Lung (tissue), 12 donors: Measurements from ENCODE around the gene FAM193A. TPM values are rescaled to one million over a fixed set of nuclear protein-coding genes. Genes with fewer than 3 reads are reported as not detected.

Experiments used
- ATAC-seq: fragments of 200-7000 bp; cut with Tn5 transposase; one replicate; pipeline ENCODE4 v1.9.1; 2020; ENCODE audit warnings: moderate number of reproducible peaks; ENCODE audit not compliant: insufficient read depth, low FRiP score
- DNase-seq, 3 donors: peaks; one replicate each; pipeline ENCODE4 v3.0.0-alpha.2; 2013 to 2017
- H3K27ac ChIP-seq, 2 donors: one replicate each; pipeline ENCODE4 v1.5.1; 2013; ENCODE audit warnings: mild to moderate bottlenecking in 2 of 2, moderate library complexity in 2 of 2, control low read depth in 1 of 2, inconsistent platforms in 1 of 2, low read depth in 1 of 2, low read length in 1 of 2
- H3K27me3 ChIP-seq, 3 donors: one replicate each; pipeline ENCODE4 v1.5.1; 2013; ENCODE audit warnings: low read length in 2 of 3; ENCODE audit not compliant: control insufficient read depth in 3 of 3, insufficient read depth in 3 of 3
- H3K36me3 ChIP-seq, 4 donors: one replicate each; pipeline ENCODE4 v1.5.1; 2013; ENCODE audit warnings: low read length in 4 of 4, mild to moderate bottlenecking in 1 of 4, moderate library complexity in 1 of 4; ENCODE audit not compliant: control insufficient read depth in 4 of 4, insufficient read depth in 4 of 4
- H3K4me1 ChIP-seq, 5 donors: one replicate each; pipeline ENCODE4 v1.5.1; 2013; ENCODE audit warnings: low read length in 5 of 5, mild to moderate bottlenecking in 2 of 5, moderate library complexity in 1 of 5; ENCODE audit not compliant: control insufficient read depth in 5 of 5, insufficient read depth in 5 of 5
- H3K4me3 ChIP-seq: one replicate; pipeline ENCODE4 v1.5.1; 2013; ENCODE audit warnings: mild to moderate bottlenecking, control low read depth, moderate library complexity
- H3K9ac ChIP-seq, 2 donors: one replicate each; pipeline ENCODE4 v1.5.1; 2013; ENCODE audit warnings: low read length in 2 of 2, control low read depth in 1 of 2; ENCODE audit not compliant: insufficient read depth in 1 of 2
- H3K9me3 ChIP-seq, 4 donors: one replicate each; pipeline ENCODE4 v1.5.1; 2013; ENCODE audit warnings: low read length in 3 of 4, mild to moderate bottlenecking in 1 of 4, moderate library complexity in 1 of 4; ENCODE audit not compliant: control insufficient read depth in 4 of 4, insufficient read depth in 3 of 4
- CTCF ChIP-seq: IDR thresholded peaks from 2 replicates; pipeline ENCODE4 v1.5.1; 2012; ENCODE audit warnings: mild to moderate bottlenecking; ENCODE audit errors: control extremely low read depth, extremely low read depth
- WGBS, 2 donors: extraction: QIAGEN DNeasy Blood & Tissue Kit; methylation state at CpG; one replicate each; pipeline ENCODE4 v1.1.7; 2013; 5-methylcytosine and 5-hydroxymethylcytosine counted together
- polyA plus RNA-seq, 2 donors: library from polyadenylated mRNA; stranded (reverse); fragments of 200-250 nt; gene quantifications; one replicate each; pipeline ENCODE4 v1.2.1, GENCODE V29; 2013
- total RNA-seq, 2 donors: library from RNA; depleted of rRNA in 1 of 2; stranded (reverse); fragments of >200 nt in 1 of 2; gene quantifications; one replicate each; pipeline ENCODE4 v1.2.1, GENCODE V29; 2014 to 2021
- donor health status: control.
- donor health status: control.
- donor health status: Bipolar disorder and iron deficiency.
- donor health status: healthy.
- donor health status: DM: yes; HTN: yes; CAD: no.

FAM193A gene
- total and polyA plus RNA-seq, 4 donors = 9.7 to 33.2 (median 17.5) TPM

- peaks cover 5 to 44% (median 31%) of the 10 kb centered on the region in 4 donors for H3K36me3 ChIP-seq
- WGBS, 2 donors = 96 to 99% methylated on average over 5 of the region's 5 CpGs
- H3K27ac ChIP-seq = no peak overlapping the region
- H3K9ac ChIP-seq = no peak overlapping the region
- no peaks in the 10 kb centered on the region for H3K27me3 ChIP-seq
- no peak overlapping the region for H3K4me3 ChIP-seq
- no peaks in the 10 kb centered on the region for H3K9me3 ChIP-seq
- DNase-seq = no peak
- no peak for ATAC-seq
- H3K4me1 ChIP-seq = peaks cover 0 to 2% (median 0%) of the 10 kb centered on the region in 5 donors
- TF ChIP-seq CTCF = no peak
Measured at GRCh38 chr4:2649604-2650114, 113.2 kb downstream of the FAM193A start.

GRCh38 chr4:2650276-2650675 lies 113.8 kb downstream of the FAM193A start:
- WGBS, 2 donors = 96 to 97% methylated on average over 13 of the region's 13 CpGs
- Histone ChIP-seq H3K4me3 (no peak overlapping the region), H3K9me3 (no peaks in the 10 kb centered on the region), H3K27ac (no peak overlapping the region), H3K36me3 (peaks cover 8 to 44% (median 29%) of the 10 kb centered on the region in 4 donors), H3K9ac (no peak overlapping the region), H3K27me3 (no peaks in the 10 kb centered on the region), H3K4me1 (peaks cover 0 to 2% (median 0%) of the 10 kb centered on the region in 5 donors)
- TF ChIP-seq CTCF = no peak
- no peak for DNase-seq
- ATAC-seq = no peak

GRCh38 chr4:2651546-2651945 lies 115.1 kb downstream of the FAM193A start:
- no peaks in the 10 kb centered on the region for H3K27me3 ChIP-seq
- 94% methylated on average over 10 of the region's 10 CpGs for WGBS, 2 donors
- H3K4me3 ChIP-seq = no peak overlapping the region
- H3K27ac ChIP-seq = no peak overlapping the region
- TF ChIP-seq CTCF = no peak
- H3K9me3 ChIP-seq = no peaks in the 10 kb centered on the region
- ATAC-seq (no peak), DNase-seq (no peak)
- H3K4me1 ChIP-seq = peaks cover 0 to 2% (median 0%) of the 10 kb centered on the region in 5 donors
- H3K9ac ChIP-seq = no peak overlapping the region
- H3K36me3 ChIP-seq = peaks cover 8 to 43% (median 29%) of the 10 kb centered on the region in 4 donors

- ATAC-seq (no peak), DNase-seq (no peak)
- Histone ChIP-seq H3K4me3 (no peak overlapping the region), H3K4me1 (peaks cover 0 to 2% (median 0%) of the 10 kb centered on the region in 5 donors), H3K27me3 (no peaks in the 10 kb centered on the region), H3K27ac (no peak overlapping the region), H3K36me3 (peaks cover 8 to 39% (median 25%) of the 10 kb centered on the region in 4 donors), H3K9me3 (no peaks in the 10 kb centered on the region), H3K9ac (no peak overlapping the region)
- TF ChIP-seq CTCF = no peak
- 56 to 64% methylated on average over 2 of the region's 2 CpGs for WGBS, 2 donors
Measured at GRCh38 chr4:2651998-2652397, 115.6 kb downstream of the FAM193A start.
